WERI-Rb-1 (cell line): ENCODE measurements around the gene PLA2G12A.

ENCODE experiments used
- DNase-seq: peaks from one replicate; pipeline ENCODE4 v3.0.0-alpha.2; 2020
- H3K27ac ChIP-seq: fragments of 250-450 bp; sonication (Bioruptor Pico); 2 replicates; pipeline ENCODE4 v1.5.1; 2020; ENCODE audit warnings: mild to moderate bottlenecking, moderate library complexity
- H3K27me3 ChIP-seq: fragments of 250-450 bp; sonication (Bioruptor Pico); 2 replicates; pipeline ENCODE4 v1.5.1; 2021; ENCODE audit warnings: mild to moderate bottlenecking, low read depth, moderate library complexity; ENCODE audit not compliant: insufficient read depth, severe bottlenecking
- H3K36me3 ChIP-seq: fragments of 250-450 bp; sonication (Bioruptor Pico); 2 replicates; pipeline ENCODE4 v1.5.1; 2020; ENCODE audit warnings: mild to moderate bottlenecking, moderate library complexity
- H3K4me3 ChIP-seq: 2 replicates; pipeline ENCODE4 v1.5.1; 2011; ENCODE audit warnings: low read depth, mild to moderate bottlenecking, control low read depth, low read length
- H3K9me3 ChIP-seq: fragments of 250-450 bp; sonication (Bioruptor Pico); 2 replicates; pipeline ENCODE4 v1.5.1; 2021; ENCODE audit warnings: mild to moderate bottlenecking, moderate library complexity; ENCODE audit not compliant: severe bottlenecking
- TF ChIP-seq, protein P1 (sequence below): IDR thresholded peaks from 2 replicates; pipeline ENCODE4 v1.5.1; 2011; ENCODE audit warnings: low read depth, mild to moderate bottlenecking, control low read depth, inconsistent platforms, low read length

PLA2G12A gene

DNA sequence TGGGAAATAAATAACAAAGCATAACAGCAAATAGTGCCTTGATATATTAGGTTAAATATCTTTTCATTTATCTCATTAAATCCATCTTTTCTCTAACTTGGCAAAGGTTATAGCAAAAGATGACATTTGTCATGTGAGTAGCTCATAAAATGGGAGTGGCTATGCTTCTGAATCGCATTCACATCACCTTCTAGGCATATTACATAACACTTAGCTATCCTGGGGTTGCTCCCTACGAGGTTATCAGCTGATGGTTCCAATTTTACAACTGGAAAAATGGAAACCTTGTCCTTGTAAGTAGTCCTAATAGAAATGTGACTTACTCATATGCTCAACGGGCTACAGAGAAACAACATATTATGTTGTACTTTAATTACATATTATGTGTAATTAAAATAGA lies 16.4 kb downstream of the PLA2G12A start:
- DNase-seq = no peak
- Histone ChIP-seq H3K36me3 (peaks cover 50% of the 10 kb centered on the region), H3K9me3 (no peaks in the 10 kb centered on the region), H3K4me3 (no peak overlapping the region), H3K27ac (no peak overlapping the region), H3K27me3 (no peaks in the 10 kb centered on the region)
- TF ChIP-seq, protein P1, sequence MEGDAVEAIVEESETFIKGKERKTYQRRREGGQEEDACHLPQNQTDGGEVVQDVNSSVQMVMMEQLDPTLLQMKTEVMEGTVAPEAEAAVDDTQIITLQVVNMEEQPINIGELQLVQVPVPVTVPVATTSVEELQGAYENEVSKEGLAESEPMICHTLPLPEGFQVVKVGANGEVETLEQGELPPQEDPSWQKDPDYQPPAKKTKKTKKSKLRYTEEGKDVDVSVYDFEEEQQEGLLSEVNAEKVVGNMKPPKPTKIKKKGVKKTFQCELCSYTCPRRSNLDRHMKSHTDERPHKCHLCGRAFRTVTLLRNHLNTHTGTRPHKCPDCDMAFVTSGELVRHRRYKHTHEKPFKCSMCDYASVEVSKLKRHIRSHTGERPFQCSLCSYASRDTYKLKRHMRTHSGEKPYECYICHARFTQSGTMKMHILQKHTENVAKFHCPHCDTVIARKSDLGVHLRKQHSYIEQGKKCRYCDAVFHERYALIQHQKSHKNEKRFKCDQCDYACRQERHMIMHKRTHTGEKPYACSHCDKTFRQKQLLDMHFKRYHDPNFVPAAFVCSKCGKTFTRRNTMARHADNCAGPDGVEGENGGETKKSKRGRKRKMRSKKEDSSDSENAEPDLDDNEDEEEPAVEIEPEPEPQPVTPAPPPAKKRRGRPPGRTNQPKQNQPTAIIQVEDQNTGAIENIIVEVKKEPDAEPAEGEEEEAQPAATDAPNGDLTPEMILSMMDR = no peak

DNA sequence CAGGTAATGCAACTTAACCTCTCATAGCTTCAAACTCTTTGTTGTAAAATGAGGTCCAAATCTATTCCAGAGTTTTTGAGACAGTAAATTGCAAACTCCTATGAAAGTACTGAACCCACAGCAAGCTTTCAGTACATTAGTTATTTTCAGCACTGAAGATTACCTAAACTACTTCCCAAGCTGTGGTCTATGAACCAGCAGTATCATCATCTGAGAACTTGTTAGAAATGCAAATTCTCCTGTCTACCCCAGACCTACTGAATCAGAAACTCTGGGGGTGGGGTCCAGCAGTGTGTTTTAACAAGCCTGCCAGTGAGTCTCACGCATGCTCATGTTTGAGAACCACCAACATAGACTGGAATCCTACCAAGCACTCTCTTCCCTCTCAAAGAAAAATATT lies 20.9 kb downstream of the PLA2G12A start:
- H3K27me3 ChIP-seq = no peaks in the 10 kb centered on the region
- no peak overlapping the region for H3K27ac ChIP-seq
- TF ChIP-seq, protein P1 = no peak
- H3K36me3 ChIP-seq = peaks cover 23% of the 10 kb centered on the region
- no peak overlapping the region for H3K4me3 ChIP-seq
- H3K9me3 ChIP-seq = no peaks in the 10 kb centered on the region
- DNase-seq = no peak

DNA sequence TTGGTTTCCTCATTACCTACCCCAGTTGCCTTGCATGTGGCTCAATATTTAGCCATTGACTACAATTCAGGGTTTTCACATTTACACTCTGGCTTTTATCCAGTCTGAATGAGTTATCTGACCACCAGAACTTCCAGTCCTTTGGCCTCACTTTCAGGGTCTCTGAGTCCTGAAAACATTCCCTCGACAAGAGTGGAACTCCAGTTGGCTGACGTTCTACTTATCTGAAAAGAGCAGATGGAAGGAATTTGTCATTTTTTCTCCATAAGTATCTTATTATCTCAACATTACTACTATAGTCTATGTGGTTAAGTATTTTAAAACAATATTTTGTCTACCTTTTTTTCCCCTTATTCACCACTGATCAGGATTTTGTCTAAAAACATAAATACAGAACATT lies 21.4 kb downstream of the PLA2G12A start:
- H3K36me3 ChIP-seq = peaks cover 19% of the 10 kb centered on the region
- H3K9me3 ChIP-seq = no peaks in the 10 kb centered on the region
- no peak overlapping the region for H3K4me3 ChIP-seq
- no peaks in the 10 kb centered on the region for H3K27me3 ChIP-seq
- no peak overlapping the region for H3K27ac ChIP-seq
- TF ChIP-seq, protein P1 = no peak
- DNase-seq = no peak

DNA sequence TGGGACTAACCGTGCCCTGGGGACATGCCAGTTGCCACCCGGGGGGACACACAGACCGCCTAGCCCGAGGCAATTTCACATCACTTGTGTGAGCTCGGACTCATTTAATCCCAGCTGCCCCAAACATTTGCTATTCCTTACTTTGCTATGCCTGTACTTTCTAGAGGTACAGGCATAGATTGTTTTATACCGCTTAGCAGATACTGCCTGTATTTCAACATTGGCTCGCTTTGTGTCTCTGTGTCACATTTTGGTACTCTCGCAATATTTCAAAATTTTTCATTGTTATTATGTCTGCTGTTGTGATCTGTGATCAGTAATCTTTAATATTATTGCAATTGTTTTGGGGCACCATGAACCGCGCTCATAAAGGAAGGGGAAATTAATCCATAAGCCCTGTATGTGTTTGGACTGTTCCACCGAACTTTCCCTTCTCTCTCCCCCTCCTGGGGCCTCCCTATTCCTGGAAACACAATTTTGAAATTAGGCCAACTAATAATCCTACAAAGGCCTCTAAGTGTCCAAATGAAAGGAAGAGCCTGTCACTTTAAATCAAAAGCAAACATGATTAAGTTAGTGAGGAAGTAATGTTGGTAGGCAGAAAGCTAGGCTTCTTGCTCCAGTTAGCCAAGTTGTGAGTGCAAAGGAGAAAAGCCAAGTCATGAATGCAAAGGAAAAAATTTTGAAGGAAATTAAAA lies 26.1 kb downstream of the PLA2G12A start:
- Histone ChIP-seq H3K4me3 (peak overlapping the region; percentile 57), H3K27ac (peak overlapping the region; percentile 75), H3K27me3 (no peaks in the 10 kb centered on the region), H3K36me3 (peaks cover 3% of the 10 kb centered on the region; the same call in 1 of the 2 replicates), H3K9me3 (no peaks in the 10 kb centered on the region)
- no peak for DNase-seq
- TF ChIP-seq, protein P1 = no peak

DNA sequence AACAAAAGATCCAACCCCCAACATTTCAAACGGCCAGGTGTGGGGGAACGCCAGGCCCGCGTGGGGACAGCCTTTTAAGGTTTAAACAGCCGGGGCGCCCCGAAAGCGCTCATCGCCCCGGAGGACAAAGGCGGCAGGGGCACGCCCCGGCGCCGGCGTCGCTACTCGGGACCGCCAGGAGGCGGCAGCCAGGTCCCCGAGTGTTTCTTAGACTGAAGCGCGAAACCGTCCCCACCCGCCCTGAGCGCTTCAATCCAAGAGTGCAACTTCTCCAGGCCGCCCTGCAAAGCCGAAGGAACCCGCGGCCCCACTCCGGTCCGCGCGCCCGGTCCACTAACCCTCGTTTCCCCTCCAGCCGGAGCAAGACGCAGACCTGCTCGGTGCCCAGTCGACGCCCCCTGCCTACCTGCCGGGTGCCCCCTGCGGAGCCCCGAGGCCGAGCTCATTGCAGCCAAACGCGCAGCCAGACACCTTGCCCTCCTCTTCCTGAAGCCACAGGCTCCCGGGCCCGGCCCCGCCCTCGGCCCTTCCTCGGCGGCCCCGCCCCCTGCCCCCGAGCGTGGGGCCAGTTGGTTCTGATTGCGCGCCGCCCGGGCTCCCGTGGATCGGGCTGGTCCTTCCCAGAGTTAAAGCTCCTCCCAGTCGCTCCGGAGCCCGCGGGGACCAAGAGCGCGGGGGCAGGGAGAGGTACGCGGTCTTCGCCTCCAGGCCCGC lies 26.8 kb downstream of the PLA2G12A start, which contains the start of gene CASP6:
Gene CASP6 (minus strand): TSS at position 496 of the 714 bp plus-strand sequence. CDS start 50 bp downstream, at position 446.
- TF ChIP-seq, protein P1 = peak; percentile 87
- Histone ChIP-seq H3K27me3 (no peaks in the 10 kb centered on the region), H3K4me3 (peak within 1 kb of the TSS; percentile 57), H3K27ac (peak within 1 kb of the TSS; percentile 75), H3K9me3 (no peaks in the 10 kb centered on the region), H3K36me3 (peaks cover 2% of the 10 kb centered on the region; the same call in 1 of the 2 replicates)
- DNase-seq = peak; percentile 90
